Activated T-helper 17 cell treated with anti-CD3 and anti-CD28 coated beads, Interleukin-2, amount 50 U/mL, for 72 hours (primary cell): Measurements from ENCODE around the gene ARHGAP15. TPM values are rescaled to one million over a fixed set of nuclear protein-coding genes. Genes with fewer than 3 reads are reported as not detected.
A peak's percentile ranks its signal among the peaks of the same experiment; 100 is the strongest.

Source experiments
- ATAC-seq: fragments of 150-1000 bp; cut with Tn5 transposase; replicated peaks from 2 replicates; pipeline ENCODE4 v1.10.0; 2021; ENCODE audit warnings: mild to moderate bottlenecking, moderate library complexity
- H3K27ac Mint-ChIP-seq: one replicate; pipeline ENCODE4 v1.8.0; 2022; ENCODE audit warnings: mixed read lengths
- H3K27me3 Mint-ChIP-seq: one replicate; pipeline ENCODE4 v1.8.0; 2022; ENCODE audit warnings: mixed read lengths
- H3K36me3 Mint-ChIP-seq: one replicate; pipeline ENCODE4 v1.8.0; 2022; ENCODE audit warnings: low read depth, mild to moderate bottlenecking, mixed read lengths
- H3K4me1 Mint-ChIP-seq: one replicate; pipeline ENCODE4 v1.8.0; 2022; ENCODE audit warnings: mixed read lengths
- H3K4me3 Mint-ChIP-seq: one replicate; pipeline ENCODE4 v1.8.0; 2022; ENCODE audit warnings: mild to moderate bottlenecking, mixed read lengths
- H3K9me3 Mint-ChIP-seq: one replicate; pipeline ENCODE4 v1.8.0; 2022; ENCODE audit warnings: mixed read lengths
- total RNA-seq, 2 donors: library from RNA; stranded (reverse); gene quantifications; one replicate each; pipeline ENCODE4 v1.2.3, GENCODE V29; 2022

ARHGAP15 gene
- total RNA-seq, 2 donors from 2014 or later = 93.3 to 98.3 TPM

GRCh38 chr2:143764261-143764660 lies 635.0 kb downstream of the ARHGAP15 start:
- H3K27me3 Mint-ChIP-seq = no peaks in the 10 kb centered on the region
- peaks cover 45% of the 10 kb centered on the region for H3K36me3 Mint-ChIP-seq
- peaks cover 6% of the 10 kb centered on the region for H3K4me1 Mint-ChIP-seq
- H3K9me3 Mint-ChIP-seq = no peaks in the 10 kb centered on the region
- H3K27ac Mint-ChIP-seq = peak overlapping the region; percentile 20
- no peak for ATAC-seq
- no peak overlapping the region for H3K4me3 Mint-ChIP-seq

DNA sequence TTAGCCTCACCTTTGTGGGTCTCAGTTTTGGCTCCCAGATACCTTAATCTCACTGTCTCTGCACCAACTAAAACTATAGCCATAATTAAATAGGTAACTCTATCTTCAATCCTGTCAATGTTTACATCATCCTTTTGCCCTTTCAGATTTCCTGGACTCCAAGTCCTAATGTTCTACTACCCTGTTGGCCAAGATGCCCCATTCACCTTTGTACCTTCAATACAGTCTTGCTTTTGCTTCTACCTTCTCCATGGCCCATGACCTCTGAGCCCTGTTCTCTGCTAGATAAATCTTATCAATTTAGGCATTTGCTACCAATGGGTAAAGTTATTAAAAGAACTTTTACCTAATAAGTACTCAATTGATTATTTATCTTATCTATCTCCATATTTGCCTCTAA lies 635.5 kb downstream of the ARHGAP15 start:
- no peak for ATAC-seq
- H3K36me3 Mint-ChIP-seq = peaks cover 48% of the 10 kb centered on the region
- no peaks in the 10 kb centered on the region for H3K27me3 Mint-ChIP-seq
- H3K4me3 Mint-ChIP-seq = no peak overlapping the region
- H3K9me3 Mint-ChIP-seq = no peaks in the 10 kb centered on the region
- H3K27ac Mint-ChIP-seq = peak overlapping the region; percentile 20
- peaks cover 6% of the 10 kb centered on the region for H3K4me1 Mint-ChIP-seq

DNA sequence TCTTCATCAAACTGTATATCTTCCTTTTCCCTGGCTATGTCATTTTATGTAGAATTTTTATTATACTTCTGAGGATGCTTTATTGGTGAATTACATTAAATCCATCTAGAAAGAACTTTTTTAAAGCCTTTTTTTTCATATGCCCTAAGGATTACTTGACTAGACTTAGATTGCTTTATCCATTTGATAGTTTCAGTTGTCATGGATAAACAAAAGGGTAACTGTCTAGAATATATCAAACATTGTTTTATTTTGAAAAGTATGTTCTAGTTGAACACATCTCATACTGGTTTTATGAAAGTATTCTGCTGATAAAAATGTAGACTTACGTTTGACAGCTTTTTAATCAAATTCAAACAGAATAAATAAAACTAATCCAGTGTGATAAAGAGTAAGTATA lies 639.8 kb downstream of the ARHGAP15 start:
- Mint-ChIP-seq H3K27me3 (no peaks in the 10 kb centered on the region), H3K4me1 (peaks cover 6% of the 10 kb centered on the region), H3K9me3 (no peaks in the 10 kb centered on the region), H3K4me3 (no peak overlapping the region), H3K36me3 (peaks cover 48% of the 10 kb centered on the region), H3K27ac (no peak overlapping the region)
- no peak for ATAC-seq

- H3K27ac Mint-ChIP-seq = no peak overlapping the region
- no peaks in the 10 kb centered on the region for H3K4me1 Mint-ChIP-seq
- H3K36me3 Mint-ChIP-seq = peaks cover 26% of the 10 kb centered on the region
- no peaks in the 10 kb centered on the region for H3K27me3 Mint-ChIP-seq
- no peaks in the 10 kb centered on the region for H3K9me3 Mint-ChIP-seq
- no peak overlapping the region for H3K4me3 Mint-ChIP-seq
- no peak for ATAC-seq
Measured at GRCh38 chr2:143771939-143772338, 642.7 kb downstream of the ARHGAP15 start.

DNA sequence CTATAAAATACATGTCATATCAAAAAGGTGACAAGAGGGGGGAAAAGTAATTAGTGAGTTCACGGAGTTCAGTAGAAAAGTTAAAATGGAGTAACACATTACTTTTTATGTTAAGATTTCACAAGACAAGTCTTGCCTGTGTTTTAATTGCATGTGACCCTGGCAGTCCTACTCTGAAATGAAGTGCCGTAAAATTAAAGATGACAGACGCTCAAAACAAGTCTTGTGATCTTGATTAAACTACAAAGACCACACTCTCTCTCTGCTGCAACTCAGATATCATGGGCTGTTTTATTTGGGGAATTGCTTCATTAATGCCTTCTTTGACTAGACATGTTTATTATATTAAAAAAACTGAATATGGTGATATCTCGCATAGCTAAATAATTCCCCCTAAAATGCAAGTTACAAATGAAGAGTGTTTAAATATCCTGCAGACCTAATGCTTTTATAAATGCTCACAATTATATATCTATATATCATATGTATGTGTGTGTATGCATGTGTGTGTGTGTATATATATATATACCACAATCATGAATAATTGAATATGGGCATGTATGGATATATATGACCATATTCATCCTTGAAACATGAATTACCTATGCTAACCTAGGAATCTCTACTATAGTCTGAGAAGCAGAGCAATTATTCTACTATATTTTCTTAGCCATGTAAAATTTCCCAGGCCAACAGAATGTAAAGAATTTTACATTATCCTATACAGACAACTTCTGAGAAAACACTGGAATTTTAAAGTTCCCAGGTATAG lies 647.5 kb downstream of the ARHGAP15 start:
- Mint-ChIP-seq H3K9me3 (no peaks in the 10 kb centered on the region), H3K4me1 (no peaks in the 10 kb centered on the region), H3K27me3 (no peaks in the 10 kb centered on the region), H3K27ac (no peak overlapping the region), H3K4me3 (no peak overlapping the region), H3K36me3 (no peaks in the 10 kb centered on the region)
- ATAC-seq = no peak

DNA sequence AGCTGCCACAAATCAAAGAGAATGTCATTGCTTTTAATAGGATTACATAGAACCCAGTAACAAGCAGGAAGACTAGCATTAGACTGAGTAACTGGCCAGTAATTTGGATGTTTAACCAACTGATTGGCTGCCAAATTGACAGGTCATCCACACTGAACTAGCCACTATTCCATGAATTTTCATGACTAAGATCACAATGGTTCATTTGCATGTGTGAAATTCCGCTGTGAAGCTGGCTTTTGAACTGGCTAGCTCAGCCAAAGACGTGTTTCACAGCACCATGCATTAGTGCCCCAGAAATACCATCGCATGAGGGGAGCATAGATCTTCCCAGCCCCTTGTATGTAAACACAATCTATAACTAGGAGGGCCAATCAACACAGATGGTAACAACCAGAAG lies 649.8 kb downstream of the ARHGAP15 start:
- H3K4me3 Mint-ChIP-seq = no peak overlapping the region
- no peak for ATAC-seq
- H3K9me3 Mint-ChIP-seq = no peaks in the 10 kb centered on the region
- no peaks in the 10 kb centered on the region for H3K36me3 Mint-ChIP-seq
- H3K27me3 Mint-ChIP-seq = no peaks in the 10 kb centered on the region
- H3K27ac Mint-ChIP-seq = no peak overlapping the region
- no peaks in the 10 kb centered on the region for H3K4me1 Mint-ChIP-seq

GRCh38 chr2:143786026-143786765 lies 657.0 kb downstream of the ARHGAP15 start:
- no peaks in the 10 kb centered on the region for H3K36me3 Mint-ChIP-seq

GRCh38 chr2:143787674-143788073 lies 658.5 kb downstream of the ARHGAP15 start:
- Mint-ChIP-seq H3K36me3 (no peaks in the 10 kb centered on the region), H3K4me3 (no peak overlapping the region), H3K4me1 (no peaks in the 10 kb centered on the region), H3K9me3 (no peaks in the 10 kb centered on the region), H3K27ac (no peak overlapping the region), H3K27me3 (peaks cover 29% of the 10 kb centered on the region)
- no peak for ATAC-seq

More at GRCh38 chr2:143786026-143786765, 657.0 kb downstream of the ARHGAP15 start:
- Mint-ChIP-seq H3K27ac (no peak overlapping the region), H3K4me1 (no peaks in the 10 kb centered on the region), H3K4me3 (no peak overlapping the region), H3K9me3 (no peaks in the 10 kb centered on the region), H3K27me3 (peaks cover 29% of the 10 kb centered on the region)
- no peak for ATAC-seq

GRCh38 chr2:143792602-143793001 lies 663.4 kb downstream of the ARHGAP15 start:
- no peak for ATAC-seq
- H3K27ac Mint-ChIP-seq = no peak overlapping the region
- no peaks in the 10 kb centered on the region for H3K9me3 Mint-ChIP-seq

DNA sequence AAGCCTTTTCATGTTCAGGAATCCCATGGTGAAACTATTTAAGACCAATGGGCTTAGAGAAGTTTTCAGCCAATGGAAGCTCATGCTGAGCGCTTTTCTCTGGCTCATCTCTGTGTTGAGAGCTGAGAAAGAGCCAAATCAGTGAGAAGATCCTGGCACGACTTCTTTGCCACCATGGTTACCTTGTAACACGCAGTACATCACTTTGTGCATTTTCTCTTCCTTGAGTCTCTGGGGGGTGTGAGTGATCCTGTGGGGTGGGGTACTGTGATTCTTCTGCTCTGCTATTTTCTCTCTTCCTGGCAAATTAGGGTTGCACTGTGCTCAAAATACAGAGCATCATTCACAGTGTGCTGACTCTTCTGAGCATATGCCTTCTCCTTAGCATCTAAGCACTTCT lies 664.2 kb downstream of the ARHGAP15 start:
- no peak overlapping the region for H3K27ac Mint-ChIP-seq
- H3K4me1 Mint-ChIP-seq = no peaks in the 10 kb centered on the region
- H3K9me3 Mint-ChIP-seq = no peaks in the 10 kb centered on the region
- no peak for ATAC-seq
- H3K4me3 Mint-ChIP-seq = no peak overlapping the region
- H3K36me3 Mint-ChIP-seq = no peaks in the 10 kb centered on the region
- H3K27me3 Mint-ChIP-seq = peaks cover 20% of the 10 kb centered on the region

More at GRCh38 chr2:143792602-143793001, 663.4 kb downstream of the ARHGAP15 start:
- Mint-ChIP-seq H3K4me1 (no peaks in the 10 kb centered on the region), H3K36me3 (no peaks in the 10 kb centered on the region), H3K27me3 (peaks cover 28% of the 10 kb centered on the region), H3K4me3 (no peak overlapping the region)

GRCh38 chr2:143796051-143796450 lies 666.8 kb downstream of the ARHGAP15 start:
- no peak overlapping the region for H3K27ac Mint-ChIP-seq
- ATAC-seq = no peak
- no peaks in the 10 kb centered on the region for H3K36me3 Mint-ChIP-seq
- no peak overlapping the region for H3K4me3 Mint-ChIP-seq
- peaks cover 6% of the 10 kb centered on the region for H3K27me3 Mint-ChIP-seq
- H3K4me1 Mint-ChIP-seq = no peaks in the 10 kb centered on the region
- H3K9me3 Mint-ChIP-seq = no peaks in the 10 kb centered on the region

GRCh38 chr2:143801561-143801960 lies 672.3 kb downstream of the ARHGAP15 start:
- no peaks in the 10 kb centered on the region for H3K9me3 Mint-ChIP-seq

DNA sequence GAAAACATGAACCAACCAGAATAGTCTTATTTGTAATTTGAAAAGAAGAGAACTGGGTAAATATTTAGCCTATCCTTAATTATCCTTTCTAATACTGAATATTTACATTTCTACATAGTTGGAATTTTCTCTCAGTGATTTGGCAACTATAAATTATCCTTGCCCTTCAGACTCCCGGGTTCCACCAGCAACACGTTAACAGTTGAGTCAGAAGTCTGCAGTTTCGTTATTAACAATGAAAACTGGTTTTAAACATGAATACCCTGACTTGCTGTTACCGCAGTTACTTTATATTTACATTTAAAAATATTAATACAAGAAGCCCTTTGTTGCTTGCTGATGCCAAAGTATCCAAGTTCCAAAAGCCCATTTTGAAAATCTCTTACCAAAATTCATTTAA lies 673.0 kb downstream of the ARHGAP15 start:
- Mint-ChIP-seq H3K9me3 (no peaks in the 10 kb centered on the region), H3K27ac (peak overlapping the region; percentile 78), H3K36me3 (no peaks in the 10 kb centered on the region), H3K27me3 (peaks cover 4% of the 10 kb centered on the region), H3K4me3 (peak overlapping the region; percentile 60), H3K4me1 (peaks cover 7% of the 10 kb centered on the region)
- ATAC-seq = peak; percentile 55

More at GRCh38 chr2:143801561-143801960, 672.3 kb downstream of the ARHGAP15 start:
- no peak for ATAC-seq
- H3K36me3 Mint-ChIP-seq = no peaks in the 10 kb centered on the region
- peaks cover 4% of the 10 kb centered on the region for H3K27me3 Mint-ChIP-seq
- no peak overlapping the region for H3K4me3 Mint-ChIP-seq
- peaks cover 7% of the 10 kb centered on the region for H3K4me1 Mint-ChIP-seq
- no peak overlapping the region for H3K27ac Mint-ChIP-seq

DNA sequence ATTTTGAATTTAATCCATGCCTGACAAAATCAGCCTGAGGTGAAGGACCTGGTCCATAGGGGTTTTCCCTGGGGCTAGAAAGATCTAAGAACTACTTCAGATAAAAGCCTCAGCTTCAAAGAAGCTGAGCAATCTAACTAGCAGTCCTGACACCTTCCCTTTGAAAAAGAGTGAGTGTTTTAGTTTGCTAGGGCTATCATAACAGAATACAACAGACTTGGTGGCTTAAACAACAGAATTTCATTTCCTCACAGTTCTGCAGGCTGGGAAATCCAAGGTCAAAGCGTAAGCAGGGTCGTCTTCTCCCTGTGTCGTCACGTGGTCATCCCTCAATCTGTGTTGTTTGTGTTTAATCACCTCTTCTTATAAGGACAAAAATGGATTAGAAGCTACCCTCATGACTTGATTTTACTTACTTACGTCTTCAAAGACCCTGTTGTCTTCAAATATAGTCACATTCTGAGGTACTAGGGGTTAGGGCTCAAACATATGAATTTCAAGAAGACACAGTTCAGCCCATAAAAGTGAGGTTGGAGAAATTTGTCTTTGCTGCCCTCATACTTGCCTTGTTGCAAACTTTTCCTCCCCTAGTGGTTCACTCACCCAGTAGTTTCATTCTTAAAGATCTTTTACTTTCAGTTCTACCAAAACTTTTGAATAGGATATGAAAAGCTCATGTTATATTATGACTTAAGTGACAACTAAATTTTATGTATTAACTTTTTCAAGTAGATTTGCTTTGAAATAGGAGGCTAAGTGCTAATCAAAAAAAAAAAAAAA lies 673.8 kb downstream of the ARHGAP15 start:
- peak; percentile 83 for ATAC-seq
- H3K27ac Mint-ChIP-seq = peak overlapping the region; percentile 78
- no peaks in the 10 kb centered on the region for H3K36me3 Mint-ChIP-seq
- H3K9me3 Mint-ChIP-seq = no peaks in the 10 kb centered on the region
- H3K27me3 Mint-ChIP-seq = peaks cover 4% of the 10 kb centered on the region
- H3K4me1 Mint-ChIP-seq = peaks cover 7% of the 10 kb centered on the region
- H3K4me3 Mint-ChIP-seq = peak overlapping the region; percentile 60
